Heart right ventricle (tissue), 16 donors: ENCODE data around the gene TIMM29. TPM values are rescaled to one million over a fixed set of nuclear protein-coding genes. Genes with fewer than 3 reads are reported as not detected.

Experiments
- ATAC-seq, 8 donors: fragments of 200-7000 bp; cut with Tn5 transposase; one replicate each; pipeline ENCODE4 v1.9.1; 2020; ENCODE audit warnings: mild to moderate bottlenecking in 8 of 8, moderate library complexity in 8 of 8, moderate number of reproducible peaks in 1 of 8
- DNase-seq, 2 donors: peaks; one replicate each; pipeline ENCODE4 v3.0.0-alpha.2; 2020
- H3K27ac ChIP-seq, 10 donors: fragments of 200-600 bp; sonication (generic) in 2 of 10; one replicate each; pipeline versions ENCODE4 v1.5.0 to v1.8.0; 2020 to 2022; ENCODE audit warnings: mild to moderate bottlenecking in 3 of 10
- H3K27me3 ChIP-seq, 7 donors: fragments of 200-600 bp; one replicate each; pipeline ENCODE4 v1.8.0; 2021 to 2022; ENCODE audit warnings: mild to moderate bottlenecking in 2 of 7
- H3K36me3 ChIP-seq, 9 donors: fragments of 200-600 bp; sonication (generic) in 1 of 9; one replicate each; pipeline versions ENCODE4 v1.5.0 to v1.8.0; 2020 to 2022; ENCODE audit warnings: mild to moderate bottlenecking in 2 of 9
- H3K4me1 ChIP-seq, 9 donors: fragments of 200-600 bp; sonication (generic) in 1 of 9; one replicate each; pipeline versions ENCODE4 v1.5.0 to v1.8.0; 2020 to 2022; ENCODE audit warnings: mild to moderate bottlenecking in 4 of 9
- H3K4me3 ChIP-seq, 10 donors: fragments of 200-600 bp; sonication (generic) in 2 of 10; one replicate each; pipeline versions ENCODE4 v1.5.0 to v1.8.0; 2020 to 2022; ENCODE audit warnings: mild to moderate bottlenecking in 7 of 10, moderate library complexity in 2 of 10
- H3K9me3 ChIP-seq, 11 donors: fragments of 200-600 bp in 10 of 11; sonication (generic) in 2 of 11; one replicate each; pipeline versions ENCODE4 v1.5.0 to v1.8.0; 2013 to 2022; ENCODE audit warnings: mild to moderate bottlenecking in 2 of 11, control low read depth in 1 of 11, moderate library complexity in 1 of 11
- CTCF ChIP-seq, 9 donors: fragments of 200-600 bp; sonication (generic) in 2 of 9; IDR thresholded peaks; one replicate each; pipeline versions ENCODE4 v1.5.0 to v1.8.0; 2021 to 2022; ENCODE audit warnings: antibody characterized with exemption in 9 of 9, mild to moderate bottlenecking in 5 of 9, moderate library complexity in 1 of 9
- WGBS, 2 donors: extraction: QIAGEN DNeasy Blood & Tissue Kit; methylation state at CpG; one replicate each; pipeline ENCODE4 v1.1.7; 2013; ENCODE audit warnings: inconsistent platforms in 1 of 2; 5-methylcytosine and 5-hydroxymethylcytosine counted together
- intact Hi-C, 10 donors: fragments of 100-400 bp; cut with DNase I; formaldehyde crosslinking; loops; one replicate each; pipeline versions ENCODE4 v1.11.1 to v1.14.2; 2022
- polyA plus RNA-seq, 2 donors: library from polyadenylated mRNA; stranded (reverse); fragments of 200-250 nt; gene quantifications; one replicate each; pipeline ENCODE4 v1.2.3, GENCODE V29; 2013
- total RNA-seq, 10 donors: library from RNA; stranded (reverse); fragmentation: NEBNext Ultra II Directional in 3 of 10; extraction: Animal tissue kit (Norgen Biotek cat#: 25700) in 3 of 10; gene quantifications; one replicate each; pipeline versions ENCODE4 v1.2.1 to v1.2.4, GENCODE V29; 2021 to 2023
- donor health status: Arrhythmogenic right ventricular cardiomyopathy.
- donor health status: ischemic (EF 13 %, LVEDD 7.1; RV severe dilation, severe dysfunction).
- donor health status: healthy with polysubstance abuse.
- donor health status: DM: no; HTN: yes; CAD: no.
- donor health status: DM: no; HTN: no; CAD: no.
- donor health status: ischemic (EF 25% LVEDD 6.9; RV normal size, moderate dysfunction).
- donor health status: ischemic (EF 25% LVEDD 5.7; RV mildly dilated, moderate dysfunction).
- donor health status: healthy.
- donor health status: DM: yes; HTN: yes; CAD: no.
- donor health status: Ischemic cardiomyopathy.
- donor health status: ischemic (EF 35%, LVEDD 5.7; RV mildly dilated, moderate dysfunction).
- donor health status: nonischemic (EF 11% LVEDD 7.7; RV severe dilation, severe dysfunction).
- donor health status: DM: yes; HTN: yes; CAD: no.
- donor health status: PGD.
- donor health status: ischemic (EF 29% LVEDD 5.4; RV normal size, mild dysfunction).
- donor health status: nonischemic (EF 23%, LVEDD 6.1; RV moderate dilation, normal function).

TIMM29 gene
- total and polyA plus RNA-seq, 12 donors: 10.8 to 17.3 (median 14.7) TPM

- TF ChIP-seq CTCF (IDR thresholded peaks at IDR 0.05): no peak
- Histone ChIP-seq H3K4me3 (no peak overlapping the region), H3K36me3 (no peaks in the 10 kb centered on the region), H3K4me1 (peaks cover 0 to 67% (median 43%) of the 10 kb centered on the region in 9 donors), H3K27me3 (no peaks in the 10 kb centered on the region), H3K9me3 (no peaks in the 10 kb centered on the region), H3K27ac (peak overlapping the region in 1 of 10 donors; percentile 2)
- DNase-seq (no peak), ATAC-seq (peak in 1 of 8 donors; percentile 24)
- intact Hi-C loops: loop anchor here in 1 of 10 donors (5.0 kb wide), 1 partner anchor 43 kb away; the partner anchor contains the start of genes TIMM29 and YIPF2
- 67 to 75% methylated on average over 2 of the region's 2 CpGs for WGBS, 2 donors
Observed at GRCh38 chr19:10884274-10884673, 44.3 kb upstream of the TIMM29 start.

- Histone ChIP-seq H3K27ac (peak overlapping the region in 2 of 10 donors; percentile 2 to 4), H3K4me1 (peaks cover 0 to 57% (median 34%) of the 10 kb centered on the region in 9 donors), H3K9me3 (no peaks in the 10 kb centered on the region), H3K27me3 (no peaks in the 10 kb centered on the region), H3K36me3 (no peaks in the 10 kb centered on the region), H3K4me3 (no peak overlapping the region)
- TF ChIP-seq CTCF (IDR thresholded peaks at IDR 0.05): no peak
- DNase-seq (no peak), ATAC-seq (no peak)
- intact Hi-C loops: no loop called here
- 76 to 80% methylated on average over 20 of the region's 20 CpGs for WGBS, 2 donors
Observed at GRCh38 chr19:10885201-10886169, 43.1 kb upstream of the TIMM29 start.

GRCh38 chr19:10887616-10888367 lies 40.8 kb upstream of the TIMM29 start:
- DNase-seq (no peak), ATAC-seq (peak in 3 of 8 donors; percentile 5 to 49 (median 11))
- Histone ChIP-seq H3K36me3 (no peaks in the 10 kb centered on the region), H3K9me3 (no peaks in the 10 kb centered on the region), H3K4me1 (peaks cover 9 to 51% (median 35%) of the 10 kb centered on the region in 9 donors), H3K27ac (peak overlapping the region in 1 of 10 donors; percentile 18), H3K27me3 (no peaks in the 10 kb centered on the region), H3K4me3 (no peak overlapping the region)
- TF ChIP-seq CTCF (IDR thresholded peaks at IDR 0.05): no peak
- intact Hi-C loops: no loop called here
- WGBS, 2 donors: 77 to 88% methylated on average over 9 of the region's 9 CpGs

GRCh38 chr19:10888421-10888866 lies 40.2 kb upstream of the TIMM29 start:
- intact Hi-C loops: no loop called here
- 64 to 74% methylated on average over 13 of the region's 13 CpGs for WGBS, 2 donors

More at GRCh38 chr19:10888421-10888866, 40.2 kb upstream of the TIMM29 start:
- peaks cover 9 to 48% (median 32%) of the 10 kb centered on the region in 9 donors for H3K4me1 ChIP-seq
- DNase-seq: no peak
- H3K27me3 ChIP-seq: no peaks in the 10 kb centered on the region
- H3K36me3 ChIP-seq: no peaks in the 10 kb centered on the region
- no peaks in the 10 kb centered on the region for H3K9me3 ChIP-seq
- no peak overlapping the region for H3K4me3 ChIP-seq
- no peak for ATAC-seq
- peak overlapping the region in 1 of 10 donors; percentile 18 for H3K27ac ChIP-seq
- TF ChIP-seq CTCF (IDR thresholded peaks at IDR 0.05): no peak
